ENCODE results near the gene PPP6R3. TPM values are rescaled to one million over a fixed set of nuclear protein-coding genes. Genes with fewer than 3 reads are reported as not detected.
A peak's percentile ranks its signal among the peaks of the same experiment; 100 is the strongest.
"Not testable (repeated sequence)": the region's sequence is repeated elsewhere in the genome, so short reads cannot be mapped to it uniquely, and the experiment has no call there.

Gene PPP6R3
- total and polyA plus RNA-seq, 9 donors: 44.3 to 80.9 (median 52.2) TPM

DNA sequence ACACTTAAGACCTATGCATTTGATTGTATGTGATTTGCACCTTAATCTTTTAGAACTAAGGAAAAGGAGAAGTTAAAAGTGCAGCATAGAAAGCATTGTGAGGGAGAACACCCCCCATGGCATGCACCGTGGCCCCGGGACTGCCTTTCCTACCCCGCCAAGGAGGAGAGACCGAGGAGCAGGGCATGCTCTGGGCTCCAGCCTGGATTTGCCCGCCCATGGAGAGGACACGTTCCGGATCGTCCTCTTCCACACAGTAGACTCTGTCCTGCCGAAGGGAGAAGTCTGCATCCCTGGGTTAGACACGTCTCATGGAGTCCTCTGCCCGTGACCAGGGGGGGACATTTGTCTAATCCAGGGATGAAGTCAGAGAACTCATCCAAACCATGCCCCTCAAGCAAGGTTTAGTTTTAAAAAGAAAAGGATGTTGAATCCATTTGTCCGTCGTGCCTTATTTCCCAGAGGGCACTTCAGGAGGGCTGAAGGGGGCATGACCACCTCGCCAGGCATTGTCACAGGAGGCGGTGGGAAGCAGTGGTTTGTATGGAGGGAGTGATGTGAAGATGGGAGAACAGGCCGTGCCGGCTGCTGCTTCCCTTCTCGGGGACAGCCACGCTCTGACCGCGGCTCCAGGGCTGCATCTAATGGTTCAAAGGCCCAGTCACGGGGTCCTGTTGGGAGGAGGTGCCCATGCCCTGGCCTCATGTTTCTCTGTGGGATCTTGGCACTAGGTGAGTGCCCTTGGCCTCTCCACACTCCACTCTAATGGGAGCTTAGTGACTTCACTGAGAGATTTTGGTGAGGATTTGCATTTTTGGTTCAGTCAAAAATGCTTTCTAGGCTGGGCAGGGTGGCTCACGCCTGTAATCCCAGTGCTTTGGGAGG lies 157.6 kb downstream of the PPP6R3 start:
- 88% methylated on average over 13 of the region's 23 CpGs for WGBS (ENCODE audit: insufficient coverage)
- DNase-seq: no peak
- Histone ChIP-seq H3K4me1 (ENCODE audit: control insufficient read depth, insufficient read depth, low read length) (no peaks in the 10 kb centered on the region), H3K36me3 (ENCODE audit: control insufficient read depth, insufficient read depth, low read length) (peaks cover 23% of the 10 kb centered on the region), H3K27me3 (ENCODE audit: control insufficient read depth, insufficient read depth, low read length) (no peaks in the 10 kb centered on the region), H3K9me3 (replicated peaks; ENCODE audit: control insufficient read depth, low read depth, low read length) (no peaks in the 10 kb centered on the region), H3K27ac (ENCODE audit: low read length) (no peak overlapping the region), H3K4me3 (ENCODE audit: low read length) (no peak overlapping the region)

DNA sequence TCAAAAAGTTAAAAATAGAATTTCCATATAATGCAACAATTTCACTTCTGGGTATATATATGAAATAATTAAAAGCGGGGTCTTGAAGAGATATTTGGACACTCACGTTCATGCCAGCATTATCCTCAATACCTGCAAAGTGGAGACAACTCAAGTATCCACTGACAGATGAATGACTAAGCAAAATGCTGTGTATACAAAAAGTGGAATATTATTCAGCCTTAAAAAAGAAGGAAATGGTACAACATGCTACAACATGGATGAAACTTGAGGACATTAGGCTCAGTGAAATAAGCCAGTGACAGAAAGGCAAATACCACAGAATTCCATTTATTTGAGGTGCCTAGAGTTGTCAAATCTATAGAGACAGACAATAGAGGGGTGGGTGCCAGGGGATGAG lies 161.3 kb downstream of the PPP6R3 start:
- no peak overlapping the region for H3K4me3 ChIP-seq (ENCODE audit: low read length)
- H3K4me1 ChIP-seq (ENCODE audit: control insufficient read depth, insufficient read depth, low read length): no peaks in the 10 kb centered on the region
- no CpG with 5 or more reads among the region's 2 CpGs for WGBS (ENCODE audit: insufficient coverage)
- H3K27ac ChIP-seq (ENCODE audit: low read length): no peak overlapping the region
- no peaks in the 10 kb centered on the region for H3K36me3 ChIP-seq (ENCODE audit: control insufficient read depth, insufficient read depth, low read length)
- no peaks in the 10 kb centered on the region for H3K27me3 ChIP-seq (ENCODE audit: control insufficient read depth, insufficient read depth, low read length)
- H3K9me3 ChIP-seq (replicated peaks; ENCODE audit: control insufficient read depth, low read depth, low read length): no peaks in the 10 kb centered on the region
- no peak for DNase-seq

DNA sequence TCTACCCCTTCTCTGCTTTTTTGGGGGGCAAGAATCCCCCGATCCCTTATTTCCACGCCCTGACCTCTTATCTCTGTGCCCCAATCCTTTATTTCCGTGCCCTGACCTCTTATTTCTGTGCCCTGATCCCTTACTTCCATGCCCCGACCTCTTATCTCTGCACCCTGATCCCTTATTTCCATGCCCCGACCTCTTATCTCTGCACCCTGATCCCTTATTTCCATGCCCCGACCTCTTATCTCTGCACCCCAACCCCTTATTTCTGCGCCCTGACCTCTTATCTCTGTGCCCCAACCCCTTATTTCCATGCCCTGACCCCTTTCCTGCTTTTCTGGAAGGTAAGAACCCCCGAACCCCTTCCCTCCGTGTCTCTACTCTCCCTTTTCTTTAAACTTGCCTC lies 163.2 kb downstream of the PPP6R3 start:
- H3K27ac ChIP-seq (ENCODE audit: low read length); DNase-seq; H3K9me3 ChIP-seq (replicated peaks; ENCODE audit: control insufficient read depth, low read depth, low read length); H3K4me1 ChIP-seq (ENCODE audit: control insufficient read depth, insufficient read depth, low read length); H3K27me3 ChIP-seq (ENCODE audit: control insufficient read depth, insufficient read depth, low read length); H3K4me3 ChIP-seq (ENCODE audit: low read length); H3K36me3 ChIP-seq (ENCODE audit: control insufficient read depth, insufficient read depth, low read length): not testable (repeated sequence)
- 85% methylated on average over 9 of the region's 9 CpGs for WGBS (ENCODE audit: insufficient coverage)

DNA sequence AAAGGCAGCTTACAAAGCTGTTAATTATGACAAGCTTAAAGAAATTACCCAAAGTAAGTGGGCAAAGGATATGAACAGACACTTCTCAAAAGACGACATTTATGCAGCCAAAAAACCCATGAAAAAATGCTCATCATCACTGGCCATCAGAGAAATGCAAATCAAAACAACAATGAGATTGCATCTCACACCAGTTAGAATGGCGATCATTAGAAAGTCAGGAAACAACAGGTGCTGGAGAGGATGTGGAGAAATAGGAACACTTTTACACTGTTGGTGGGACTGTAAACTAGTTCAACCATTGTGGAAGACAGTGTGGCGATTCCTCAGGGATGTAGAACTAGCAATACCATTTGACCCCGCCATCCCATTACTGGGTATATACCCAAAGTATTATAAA lies 164.5 kb downstream of the PPP6R3 start:
- H3K4me1 ChIP-seq (ENCODE audit: control insufficient read depth, insufficient read depth, low read length); DNase-seq; H3K9me3 ChIP-seq (replicated peaks; ENCODE audit: control insufficient read depth, low read depth, low read length); H3K4me3 ChIP-seq (ENCODE audit: low read length); H3K27me3 ChIP-seq (ENCODE audit: control insufficient read depth, insufficient read depth, low read length); H3K27ac ChIP-seq (ENCODE audit: low read length); H3K36me3 ChIP-seq (ENCODE audit: control insufficient read depth, insufficient read depth, low read length): not testable (repeated sequence)
- no CpG with 5 or more reads among the region's 4 CpGs for WGBS (ENCODE audit: insufficient coverage)

DNA sequence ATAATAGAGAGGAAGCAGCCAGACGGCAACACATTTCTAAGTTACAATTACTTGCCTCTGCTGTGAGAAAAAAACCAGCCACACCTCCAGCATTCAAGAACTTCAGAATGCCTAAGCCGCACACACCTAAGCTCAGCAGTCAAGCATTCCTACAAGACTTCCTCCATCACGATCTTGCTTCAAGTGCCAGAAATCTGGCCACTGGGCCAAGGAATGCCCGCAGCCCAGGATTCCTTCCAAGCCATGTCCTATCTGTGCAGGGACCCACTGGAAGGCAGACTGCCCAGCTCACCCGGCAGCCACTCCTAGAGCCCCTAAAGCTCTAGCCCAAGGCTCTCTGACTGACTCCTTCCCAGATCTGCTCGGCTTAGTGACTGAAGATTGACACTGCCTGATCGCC lies 165.7 kb downstream of the PPP6R3 start:
- DNase-seq; H3K9me3 ChIP-seq (replicated peaks; ENCODE audit: control insufficient read depth, low read depth, low read length); H3K4me1 ChIP-seq (ENCODE audit: control insufficient read depth, insufficient read depth, low read length); H3K27me3 ChIP-seq (ENCODE audit: control insufficient read depth, insufficient read depth, low read length); H3K36me3 ChIP-seq (ENCODE audit: control insufficient read depth, insufficient read depth, low read length); H3K4me3 ChIP-seq (ENCODE audit: low read length); H3K27ac ChIP-seq (ENCODE audit: low read length): not testable (repeated sequence)
- WGBS (ENCODE audit: insufficient coverage): 88% methylated on average over 4 of the region's 7 CpGs

DNA sequence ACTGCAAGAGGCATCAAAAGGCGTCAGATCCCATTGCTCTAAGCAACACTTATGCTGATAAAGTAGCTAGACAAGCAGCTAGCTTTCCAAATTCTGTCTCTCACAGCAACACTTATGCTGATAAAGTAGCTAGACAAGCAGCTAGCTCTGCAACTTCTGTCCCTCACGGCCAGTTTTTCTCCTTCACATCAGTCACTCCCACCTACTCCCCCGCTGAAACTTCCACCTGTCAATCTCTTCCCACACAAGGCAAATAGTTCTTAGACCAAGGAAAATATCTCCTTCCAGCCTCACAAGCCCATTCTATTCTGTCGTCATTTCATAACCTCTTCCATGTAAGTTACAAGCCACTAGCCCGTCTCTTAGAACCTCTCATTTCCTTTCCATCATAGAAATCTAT lies 168.3 kb downstream of the PPP6R3 start:
- not testable (repeated sequence) for H3K27me3 ChIP-seq (ENCODE audit: control insufficient read depth, insufficient read depth, low read length); H3K27ac ChIP-seq (ENCODE audit: low read length); DNase-seq; H3K9me3 ChIP-seq (replicated peaks; ENCODE audit: control insufficient read depth, low read depth, low read length); H3K4me1 ChIP-seq (ENCODE audit: control insufficient read depth, insufficient read depth, low read length); H3K4me3 ChIP-seq (ENCODE audit: low read length); H3K36me3 ChIP-seq (ENCODE audit: control insufficient read depth, insufficient read depth, low read length)
- WGBS (ENCODE audit: insufficient coverage): no CpG with 5 or more reads among the region's 5 CpGs

DNA sequence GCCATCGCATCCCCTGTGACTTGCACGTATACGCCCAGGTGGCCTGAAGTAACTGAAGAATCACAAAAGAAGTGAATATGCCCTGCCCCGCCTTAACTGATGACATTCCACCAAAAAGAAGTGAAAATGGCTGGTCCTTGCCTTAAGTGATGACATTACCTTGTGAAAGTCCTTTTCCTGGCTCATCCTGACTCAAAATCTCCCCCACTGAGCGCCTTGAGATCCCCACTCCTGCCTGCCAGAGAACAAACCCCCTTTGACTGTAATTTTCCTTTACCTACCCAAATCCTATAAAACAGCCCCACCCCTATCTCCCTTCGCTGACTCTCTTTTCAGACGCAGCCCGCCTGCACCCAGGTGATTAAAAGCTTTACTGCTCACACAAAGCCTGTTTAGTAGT lies 171.8 kb downstream of the PPP6R3 start:
- not testable (repeated sequence) for H3K27ac ChIP-seq (ENCODE audit: low read length); DNase-seq; H3K36me3 ChIP-seq (ENCODE audit: control insufficient read depth, insufficient read depth, low read length); H3K4me1 ChIP-seq (ENCODE audit: control insufficient read depth, insufficient read depth, low read length); H3K4me3 ChIP-seq (ENCODE audit: low read length); H3K27me3 ChIP-seq (ENCODE audit: control insufficient read depth, insufficient read depth, low read length); H3K9me3 ChIP-seq (replicated peaks; ENCODE audit: control insufficient read depth, low read depth, low read length)
- 81% methylated on average over 3 of the region's 8 CpGs for WGBS (ENCODE audit: insufficient coverage)

DNA sequence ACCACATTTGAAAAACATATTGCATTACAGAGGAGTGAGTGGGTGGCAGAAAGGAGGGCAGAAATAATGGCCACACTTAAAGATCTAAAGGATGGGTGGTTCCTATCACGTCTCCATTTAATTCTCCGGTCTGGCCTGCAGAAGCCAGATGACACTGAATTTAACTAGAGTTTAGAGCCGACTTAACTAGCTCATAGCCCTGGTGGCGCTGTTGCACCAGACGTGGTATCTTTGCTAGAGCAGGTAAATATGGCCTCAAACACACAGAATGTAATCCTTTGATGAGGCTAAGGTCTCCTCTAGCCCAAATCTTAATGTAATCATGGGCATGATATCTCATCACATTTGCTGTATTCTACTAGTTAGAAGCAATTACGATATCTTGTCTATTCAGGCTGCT lies 172.2 kb downstream of the PPP6R3 start:
- H3K36me3 ChIP-seq (ENCODE audit: control insufficient read depth, insufficient read depth, low read length): no peaks in the 10 kb centered on the region
- 10% methylated on average over 2 of the region's 6 CpGs for WGBS (ENCODE audit: insufficient coverage)
- no peaks in the 10 kb centered on the region for H3K9me3 ChIP-seq (replicated peaks; ENCODE audit: control insufficient read depth, low read depth, low read length)
- DNase-seq: peak; percentile 41
- no peak overlapping the region for H3K27ac ChIP-seq (ENCODE audit: low read length)
- no peaks in the 10 kb centered on the region for H3K27me3 ChIP-seq (ENCODE audit: control insufficient read depth, insufficient read depth, low read length)
- no peak overlapping the region for H3K4me3 ChIP-seq (ENCODE audit: low read length)
- H3K4me1 ChIP-seq (ENCODE audit: control insufficient read depth, insufficient read depth, low read length): no peaks in the 10 kb centered on the region

DNA sequence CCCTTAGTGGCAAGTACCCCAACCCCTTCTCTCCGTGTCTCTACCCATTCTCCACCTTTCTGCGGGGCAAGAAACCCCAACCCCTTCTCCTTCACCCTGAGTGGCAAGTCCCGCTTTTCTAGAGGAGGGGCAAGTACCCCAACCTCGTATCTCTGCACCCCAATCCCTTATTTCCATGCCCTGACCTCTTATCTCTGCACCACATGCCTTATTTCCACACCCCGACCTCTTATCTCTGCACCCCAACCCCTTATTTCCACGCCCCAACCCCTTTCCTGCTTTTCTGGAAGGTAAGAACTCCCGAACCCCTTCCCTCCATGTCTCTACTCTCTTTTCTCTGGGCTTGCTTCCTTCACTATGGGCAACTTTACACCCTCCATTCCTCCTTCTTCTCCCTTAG lies 174.1 kb downstream of the PPP6R3 start:
- H3K9me3 ChIP-seq (replicated peaks; ENCODE audit: control insufficient read depth, low read depth, low read length); H3K4me3 ChIP-seq (ENCODE audit: low read length); DNase-seq; H3K36me3 ChIP-seq (ENCODE audit: control insufficient read depth, insufficient read depth, low read length); H3K27me3 ChIP-seq (ENCODE audit: control insufficient read depth, insufficient read depth, low read length); H3K27ac ChIP-seq (ENCODE audit: low read length); H3K4me1 ChIP-seq (ENCODE audit: control insufficient read depth, insufficient read depth, low read length): not testable (repeated sequence)
- WGBS (ENCODE audit: insufficient coverage): 72% methylated on average over 5 of the region's 7 CpGs

DNA sequence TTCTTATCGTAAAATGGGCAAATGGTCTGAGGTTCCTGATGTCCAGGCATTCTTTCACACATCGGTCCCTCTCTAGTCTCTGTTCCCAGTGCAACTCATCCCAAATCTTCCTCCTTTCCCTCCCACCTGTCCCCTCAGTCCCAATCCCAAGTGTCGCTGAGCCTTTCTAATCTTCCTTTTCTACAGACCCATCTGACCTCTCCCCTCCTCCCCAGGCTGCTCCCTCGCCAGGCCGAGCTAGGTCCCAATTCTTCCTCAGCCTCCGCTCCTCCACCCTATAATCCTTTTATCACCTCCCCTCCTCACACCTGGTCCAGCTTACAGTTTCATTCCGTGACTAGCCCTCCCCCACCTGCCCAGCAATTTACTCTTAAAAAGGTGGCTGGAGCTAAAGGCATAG lies 174.6 kb downstream of the PPP6R3 start:
- H3K4me3 ChIP-seq (ENCODE audit: low read length); H3K27me3 ChIP-seq (ENCODE audit: control insufficient read depth, insufficient read depth, low read length); H3K36me3 ChIP-seq (ENCODE audit: control insufficient read depth, insufficient read depth, low read length); DNase-seq; H3K4me1 ChIP-seq (ENCODE audit: control insufficient read depth, insufficient read depth, low read length); H3K9me3 ChIP-seq (replicated peaks; ENCODE audit: control insufficient read depth, low read depth, low read length); H3K27ac ChIP-seq (ENCODE audit: low read length): not testable (repeated sequence)
- WGBS (ENCODE audit: insufficient coverage): 63% methylated on average over 4 of the region's 7 CpGs

DNA sequence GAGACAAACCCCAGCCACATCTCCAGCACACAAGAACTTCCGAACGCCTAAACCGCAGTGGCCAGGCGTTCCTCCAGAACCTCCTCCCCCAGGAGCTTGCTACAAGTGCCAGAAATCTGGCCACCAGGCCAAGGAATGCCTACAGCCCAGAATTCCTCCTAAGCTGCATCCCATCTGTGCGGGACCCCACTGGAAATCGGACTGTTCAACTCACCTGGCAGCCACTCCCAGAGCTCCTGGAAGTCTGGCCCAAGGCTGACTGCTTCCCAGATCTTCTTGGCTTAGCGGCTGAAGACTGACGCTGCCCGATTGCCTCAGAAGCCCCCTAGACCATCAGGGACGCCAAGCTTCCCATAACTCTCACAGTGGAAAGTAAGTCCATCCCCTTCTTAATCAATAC lies 175.3 kb downstream of the PPP6R3 start:
- not testable (repeated sequence) for H3K36me3 ChIP-seq (ENCODE audit: control insufficient read depth, insufficient read depth, low read length); H3K27me3 ChIP-seq (ENCODE audit: control insufficient read depth, insufficient read depth, low read length); H3K4me1 ChIP-seq (ENCODE audit: control insufficient read depth, insufficient read depth, low read length); H3K9me3 ChIP-seq (replicated peaks; ENCODE audit: control insufficient read depth, low read depth, low read length); DNase-seq; H3K27ac ChIP-seq (ENCODE audit: low read length); H3K4me3 ChIP-seq (ENCODE audit: low read length)
- WGBS (ENCODE audit: insufficient coverage): 40% methylated on average over 6 of the region's 10 CpGs
